GM12878 (cell line): ENCODE results near the gene HS6ST1. TPM values are rescaled to one million over a fixed set of nuclear protein-coding genes. Genes with fewer than 3 reads are reported as not detected.

ENCODE experiments used
- ATAC-seq: fragments of 200-7000 bp; cut with Tn5 transposase; 3 replicates; pipeline ENCODE4 v1.9.1; 2020; ENCODE audit warnings: mild to moderate bottlenecking, moderate library complexity
- BruUV-seq: library from RNA; stranded (reverse); fragments of 400-500 nt; replicated peaks from 2 replicates; lab custom pipeline; 2021; lab: Mats Ljungman, UMichigan
- CTCF ChIA-PET: fragments of 300-600 bp; sonication (Branson Sonifier 250); formaldehyde crosslinking; extraction: SDS; loops from one replicate; lab custom pipeline; 2021; ENCODE audit warnings: inconsistent platforms; lab: Yijun Ruan, JAX
- POLR2A ChIA-PET: fragments of 350-600 bp; formaldehyde crosslinking; extraction: SDS; loops from one replicate; lab custom pipeline; 2021; ENCODE audit warnings: inconsistent platforms; lab: Charles Lee
- RAD21 ChIA-PET: fragments of 300-600 bp; sonication (Branson Sonifier 250); formaldehyde crosslinking; loops from one replicate; lab custom pipeline; 2023; ENCODE audit warnings: antibody characterized with exemption; ENCODE audit not compliant: unreplicated experiment; lab: Charles Lee
- SMC1A ChIA-PET: fragments of 300-600 bp; sonication (Branson Sonifier 250); formaldehyde crosslinking; loops from one replicate; lab custom pipeline; 2023; ENCODE audit not compliant: unreplicated experiment, uncharacterized antibody; lab: Charles Lee
- DNase-seq: peaks from one replicate; pipeline ENCODE4 v3.0.0-alpha.2; 2011; ENCODE audit warnings: low read depth, low spot score
- FAIRE-seq: peaks from 3 replicates; lab custom pipeline; 2011; peaks lifted over from hg19 to GRCh38; lab: Jason Lieb, UNC
- H2AFZ ChIP-seq: 2 replicates; pipeline ENCODE4 v1.6.0; 2011; ENCODE audit warnings: low read depth, low read length, control low read depth; ENCODE audit not compliant: control insufficient read depth
- H3K27ac ChIP-seq: 2 replicates; pipeline ENCODE4 v1.5.1; 2011; ENCODE audit warnings: control low read depth; ENCODE audit not compliant: control insufficient read depth, insufficient read depth
- H3K27me3 ChIP-seq, 2 experiments: replicated peaks in 1 of 2; 2 replicates each; pipeline versions ENCODE4 v1.6.0 to v1.6.1; 2011; ENCODE audit warnings: low read length in 1 of 2; ENCODE audit not compliant: control insufficient read depth in 2 of 2, insufficient read depth in 2 of 2
- H3K36me3 ChIP-seq, 2 experiments: 2 replicates each; pipeline ENCODE4 v1.5.1; 2011; ENCODE audit warnings: low read length in 1 of 2; ENCODE audit not compliant: control insufficient read depth in 2 of 2, insufficient read depth in 2 of 2
- H3K4me1 ChIP-seq: 2 replicates; pipeline ENCODE4 v1.6.1; 2011; ENCODE audit warnings: mild to moderate bottlenecking, low read length, moderate library complexity, mixed read lengths; ENCODE audit not compliant: control insufficient read depth, insufficient read depth
- H3K4me2 ChIP-seq: 2 replicates; pipeline ENCODE4 v1.6.0; 2011; ENCODE audit warnings: control low read depth; ENCODE audit not compliant: control insufficient read depth, insufficient read depth
- H3K4me3 ChIP-seq: fragments of 200-600 bp; sonication (generic); 2 replicates; pipeline ENCODE4 v1.5.1; 2016
- H3K79me2 ChIP-seq: 2 replicates; pipeline ENCODE4 v1.6.0; 2011; ENCODE audit warnings: low read length; ENCODE audit not compliant: control insufficient read depth, insufficient read depth
- H3K9ac ChIP-seq: 2 replicates; pipeline ENCODE4 v1.8.0; 2011; ENCODE audit warnings: low read length, control low read depth, mixed read lengths; ENCODE audit not compliant: control insufficient read depth, insufficient read depth
- H3K9me3 ChIP-seq: replicated peaks from 3 replicates; pipeline ENCODE4 v1.5.1; 2011; ENCODE audit warnings: mild to moderate bottlenecking, low read length; ENCODE audit not compliant: control insufficient read depth, insufficient read depth
- H4K20me1 ChIP-seq: 2 replicates; pipeline ENCODE4 v1.6.0; 2011; ENCODE audit not compliant: control insufficient read depth, insufficient read depth
- BRCA1 ChIP-seq: IDR thresholded peaks from 2 replicates; pipeline ENCODE4 v1.6.1; 2011; ENCODE audit warnings: low read depth, low read length, improper control_type of control experiment
- HCFC1 ChIP-seq: fragments of 150-350 bp; IDR thresholded peaks from 2 replicates; pipeline ENCODE4 v1.6.1; 2014; ENCODE audit warnings: low read length
- IKZF2 ChIP-seq, 2 experiments: fragments of 450-650 bp; IDR thresholded peaks; 2 replicates each; pipeline ENCODE4 v1.6.1; 2017; ENCODE audit warnings: mild to moderate bottlenecking in 2 of 2, moderate library complexity in 2 of 2
- MYC ChIP-seq: IDR thresholded peaks from 2 replicates; pipeline ENCODE4 v1.6.1; 2011; ENCODE audit warnings: mild to moderate bottlenecking, low read length, moderate library complexity, inconsistent platforms; ENCODE audit not compliant: insufficient read depth, insufficient replicate concordance, insufficient read length, severe bottlenecking
- NFXL1 ChIP-seq: fragments of 450-650 bp; IDR thresholded peaks from 2 replicates; pipeline ENCODE4 v1.6.1; 2017; ENCODE audit warnings: antibody characterized with exemption, mild to moderate bottlenecking, borderline replicate concordance
- RBBP5 ChIP-seq: fragments of 200-600 bp; sonication (generic); conservative IDR thresholded peaks from 2 replicates; pipeline ENCODE4 v1.6.1; 2016
- TAF1 ChIP-seq: IDR thresholded peaks from 2 replicates; pipeline ENCODE4 v1.6.1; 2011; ENCODE audit warnings: mild to moderate bottlenecking, low read depth, low read length, borderline replicate concordance
- ZNF24 ChIP-seq: fragments of 450-650 bp; IDR thresholded peaks from 2 replicates; pipeline ENCODE4 v1.6.1; 2017; ENCODE audit warnings: antibody characterized with exemption, mild to moderate bottlenecking
- ZNF274 ChIP-seq: IDR thresholded peaks from one replicate; pipeline ENCODE4 v1.8.0; 2011; ENCODE audit not compliant: insufficient read length, insufficient read depth
- WGBS: methylation state at CpG from one replicate; pipeline ENCODE4 v1.1.6; 2016; ENCODE audit warnings: low lambda C conversion rate; ENCODE audit not compliant: insufficient replicate concordance, insufficient coverage; ENCODE audit errors: missing lambda C conversion rate; 5-methylcytosine and 5-hydroxymethylcytosine counted together
- in situ Hi-C: fragments of 300-500 bp; cut with MboI; formaldehyde crosslinking; loops from 9 replicates; pipeline ENCODE4 v1.14.3; 2018; ENCODE audit warnings: mixed read lengths
- intact Hi-C: fragments of 100-400 bp; cut with micrococcal nuclease; formaldehyde crosslinking; loops from one replicate; pipeline ENCODE4 v1.14.2; 2022; ENCODE audit not compliant: unreplicated experiment
- polyA plus RNA-seq, 11 experiments: library from polyadenylated mRNA; depleted of rRNA in 4 of 11; unstranded in 6 of 11; stranded (reverse) in 5 of 11; fragments of >200 nt; fragmentation: Nextera tagmentation in 4 of 11; fragmentation: Illumina TruSeq in 1 of 11; extraction: Ambion mirVana in 4 of 11; extraction: Trizol in 1 of 11; gene quantifications; 1 replicate in 1 of 11; 2 replicates in 10 of 11; pipeline versions ENCODE4 v1.2.1 to v1.2.3, GENCODE V29; 2011 to 2016; ENCODE audit warnings: inconsistent platforms in 2 of 11, missing spikeins in 2 of 11, low read depth in 1 of 11
- total RNA-seq, 4 experiments: library from RNA; depleted of rRNA in 3 of 4; stranded (reverse); fragments of >200 nt in 3 of 4; fragmentation: Illumina TruSeq in 1 of 4; extraction: Trizol in 1 of 4; gene quantifications; 2 replicates each; pipeline versions ENCODE4 v1.2.1 to v1.2.3, GENCODE V29; 2013 to 2021

The HS6ST1 gene
- total and polyA plus RNA-seq, 10 of the 15 experiments (the other 5 are each of a cell fraction or from before 2014, with no cell fraction given): 0.48 to 17.0 (median 4.7) TPM

DNA sequence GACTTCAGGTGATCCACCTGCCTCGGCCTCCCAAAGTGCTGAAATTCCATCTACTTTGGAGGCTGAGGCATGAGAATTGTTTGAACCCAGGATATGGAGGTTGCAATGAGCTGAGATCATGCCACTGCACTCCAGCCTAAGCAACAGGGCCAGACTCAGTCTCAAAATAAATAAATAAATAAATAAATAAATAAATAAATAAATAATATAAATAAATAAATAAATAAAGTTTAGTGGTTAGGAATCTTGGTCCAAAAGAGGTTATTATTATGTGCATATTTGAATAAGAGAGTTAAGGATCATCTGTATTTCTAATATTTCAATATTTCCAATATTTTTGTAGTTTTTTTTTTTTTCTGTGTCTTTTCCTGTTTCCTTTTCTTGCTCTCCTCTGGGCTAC lies 90.8 kb downstream of the HS6ST1 start (continued):
- TF ChIP-seq MYC: no peak

DNA sequence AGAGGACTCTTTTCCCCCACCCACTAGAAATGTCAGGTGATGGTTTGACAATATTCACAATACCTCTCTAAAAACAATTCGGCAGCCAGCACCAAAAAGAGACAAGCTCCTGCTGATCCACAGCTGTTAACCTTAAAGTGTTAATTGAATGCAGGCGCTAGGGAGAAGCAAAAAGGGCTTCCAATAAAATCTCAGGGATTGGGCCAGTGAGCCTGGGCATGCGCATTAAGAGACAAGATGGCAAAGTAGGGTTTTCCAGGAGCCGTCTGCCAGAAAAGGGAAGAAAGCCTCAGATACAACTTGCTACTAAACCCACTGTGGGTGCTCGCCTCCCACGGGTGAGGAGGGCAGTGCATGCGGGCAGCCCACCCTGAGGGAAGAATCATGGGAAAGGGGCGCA lies 98.8 kb downstream of the HS6ST1 start:
- ChIA-PET RAD21 (no interaction called here), SMC1A (no interaction called here), CTCF (no interaction called here), POLR2A (no interaction called here)
- 30% methylated on average over 8 of the region's 8 CpGs for WGBS
- Histone ChIP-seq H3K4me3 (no peak overlapping the region), H3K27ac (no peak overlapping the region), H3K9ac (no peak overlapping the region), H3K9me3 (no peaks in the 10 kb centered on the region), H3K4me1 (no peaks in the 10 kb centered on the region), H4K20me1 (no peaks in the 10 kb centered on the region), H3K36me3 (no peaks in the 10 kb centered on the region), H3K27me3 (no peaks in the 10 kb centered on the region; a peak in 2 of 4 replicates), H3K79me2 (no peaks in the 10 kb centered on the region), H3K4me2 (no peak overlapping the region), H2AFZ (no peak overlapping the region)
- in situ Hi-C loops: no loop called here
- FAIRE-seq: no peak
- no peak for ATAC-seq
- no peak for DNase-seq
- no TSS peak for BruUV-seq
- intact Hi-C loops: no loop called here
- TF ChIP-seq BRCA1 (no peak), NFXL1 (no peak), IKZF2 (IDR thresholded peaks at IDR 0.05) (no peak), TAF1 (no peak)
- TF ChIP-seq, all 136 proteins: peak for 0

DNA sequence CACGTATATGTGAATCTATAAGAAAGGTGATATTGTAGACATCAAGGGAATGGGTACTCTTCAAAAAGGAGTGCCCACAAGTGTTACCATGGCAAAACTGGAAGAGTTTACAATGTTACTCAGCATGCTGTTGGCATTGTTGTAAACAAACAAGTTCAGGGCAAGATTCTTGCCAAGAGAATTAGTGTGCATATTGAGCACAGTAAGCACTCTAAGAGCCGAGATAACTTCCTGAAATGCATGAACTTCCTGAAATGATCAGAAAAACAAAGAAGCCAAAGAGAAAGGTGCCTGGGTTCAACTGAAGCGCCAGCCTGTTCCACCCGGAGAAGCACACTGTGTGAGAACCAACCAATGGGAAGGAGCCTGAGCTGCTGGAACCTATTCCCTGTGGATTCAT lies 101.0 kb downstream of the HS6ST1 start:
- H3K9me3 ChIP-seq: no peaks in the 10 kb centered on the region
- 40% methylated on average over 4 of the region's 4 CpGs for WGBS
- H3K27me3 ChIP-seq: no peaks in the 10 kb centered on the region; a peak in 2 of 4 replicates
- ATAC-seq (no peak), FAIRE-seq (no peak), DNase-seq (no peak)
- H3K9ac ChIP-seq: no peak overlapping the region
- intact Hi-C loops: no loop called here
- SMC1A ChIA-PET: interaction anchor here (1.2 kb wide), 1 partner anchor 16 kb away, joined by 3 read pairs; no protein-coding TSS in a partner anchor
- H3K4me2 ChIP-seq: no peak overlapping the region
- no peaks in the 10 kb centered on the region for H4K20me1 ChIP-seq
- H3K4me1 ChIP-seq: no peaks in the 10 kb centered on the region
- H3K4me3 ChIP-seq: no peak overlapping the region
- POLR2A ChIA-PET: interaction anchor here (0.9 kb wide), 1 partner anchor 11 kb away, joined by 3 read pairs; no protein-coding TSS in a partner anchor
- BruUV-seq: no TSS peak
- CTCF ChIA-PET: no interaction called here
- H3K27ac ChIP-seq: no peak overlapping the region
- in situ Hi-C loops: no loop called here
- RAD21 ChIA-PET: no interaction called here
- no peak overlapping the region for H2AFZ ChIP-seq
- no peaks in the 10 kb centered on the region for H3K36me3 ChIP-seq
- TF ChIP-seq ZNF274 (no peak), RBBP5 (no peak), HCFC1 (no peak), ZNF24 (no peak)
- no peaks in the 10 kb centered on the region for H3K79me2 ChIP-seq
